ENCODE results near the gene ZNRD2. TPM values are rescaled to one million over a fixed set of nuclear protein-coding genes. Genes with fewer than 3 reads are reported as not detected.
"Not testable (repeated sequence)": the region's sequence is repeated elsewhere in the genome, so short reads cannot be mapped to it uniquely, and the experiment has no call there.

The ZNRD2 gene
- total RNA-seq, result 40.7 TPM
- polyA plus RNA-seq, result 38.0 TPM
- long read RNA-seq, donor 1, partial matches to known transcripts, result 0 of 1 reads
- long read RNA-seq, donor 1, other reads (novel, unspliced or antisense), result 0 of 1 reads
- long read RNA-seq, donor 2, result 0 reads
- long read RNA-seq, donor 3, transcript SSSCA1-204 (2 exons, 532 nt), result minor isoform, 9 of 62 reads
- long read RNA-seq, donor 3, transcript SSSCA1-206 (3 exons, 879 nt), result minor isoform, 10 of 62 reads
- long read RNA-seq, donor 3, transcript SSSCA1-201 (4 exons, 698 nt), result major isoform, 43 of 62 reads
- long read RNA-seq, donor 3, partial matches to known transcripts, result 0 of 62 reads
- long read RNA-seq, donor 3, other reads (novel, unspliced or antisense), result 0 of 62 reads
- long read RNA-seq, donor 4, transcript SSSCA1-206 (3 exons, 879 nt), result major isoform, 9 of 23 reads
- long read RNA-seq, donor 4, transcript SSSCA1-201 (4 exons, 698 nt), result minor isoform, 7 of 23 reads
- long read RNA-seq, donor 4, partial matches to known transcripts, result 6 of 23 reads
- long read RNA-seq, donor 4, other reads (novel, unspliced or antisense), result 0 of 23 reads
- long read RNA-seq, donor 5, transcript SSSCA1-201 (4 exons, 698 nt), result major isoform, 34 of 61 reads
- long read RNA-seq, donor 5, transcript SSSCA1-206 (3 exons, 879 nt), result minor isoform, 13 of 61 reads
- long read RNA-seq, donor 5, partial matches to known transcripts, result 10 of 61 reads
- long read RNA-seq, donor 5, other reads (novel, unspliced or antisense), result 0 of 61 reads
- long read RNA-seq, donor 6, transcript SSSCA1-206 (3 exons, 879 nt), result minor isoform, 12 of 32 reads
- long read RNA-seq, donor 6, transcript SSSCA1-201 (4 exons, 698 nt), result major isoform, 16 of 32 reads
- long read RNA-seq, donor 6, partial matches to known transcripts, result 0 of 32 reads
- long read RNA-seq, donor 6, other reads (novel, unspliced or antisense), result 0 of 32 reads
- long read RNA-seq, donor 7, transcript SSSCA1-201 (4 exons, 698 nt), result major isoform, 18 of 30 reads
- long read RNA-seq, donor 7, transcript SSSCA1-206 (3 exons, 879 nt), result minor isoform, 7 of 30 reads
- long read RNA-seq, donor 7, transcript SSSCA1-204 (2 exons, 532 nt), result minor isoform, 5 of 30 reads
- long read RNA-seq, donor 7, partial matches to known transcripts, result 0 of 30 reads
- long read RNA-seq, donor 7, other reads (novel, unspliced or antisense), result 0 of 30 reads
- long read RNA-seq, donor 8, transcript SSSCA1-206 (3 exons, 879 nt), result minor isoform, 5 of 14 reads
- long read RNA-seq, donor 8, transcript SSSCA1-201 (4 exons, 698 nt), result major isoform, 8 of 14 reads
- long read RNA-seq, donor 8, partial matches to known transcripts, result 0 of 14 reads
- long read RNA-seq, donor 8, other reads (novel, unspliced or antisense), result 0 of 14 reads
- long read RNA-seq, donor 9, transcript SSSCA1-201 (4 exons, 698 nt), result major isoform, 14 of 34 reads
- long read RNA-seq, donor 9, transcript SSSCA1-204 (2 exons, 532 nt), result minor isoform, 6 of 34 reads
- long read RNA-seq, donor 9, partial matches to known transcripts, result 11 of 34 reads
- long read RNA-seq, donor 9, other reads (novel, unspliced or antisense), result 0 of 34 reads
- long read RNA-seq, donor 10, transcript SSSCA1-201 (4 exons, 698 nt), result major isoform, 17 of 22 reads
- long read RNA-seq, donor 10, transcript SSSCA1-206 (3 exons, 879 nt), result minor isoform, 5 of 22 reads
- long read RNA-seq, donor 10, partial matches to known transcripts, result 0 of 22 reads
- long read RNA-seq, donor 10, other reads (novel, unspliced or antisense), result 0 of 22 reads

- H3K27ac ChIP-seq (ENCODE audit: low read depth in 1 of 2, low read length in 1 of 2), result peak within 1 kb of the TSS; percentile 93 to 98
- peaks cover 4 to 14% of the 10 kb centered on the region in 2 donors for H3K36me3 ChIP-seq (ENCODE audit: control insufficient read depth in 2 of 2, insufficient read depth in 2 of 2, low read length in 1 of 2)
- H3K9me3 ChIP-seq (ENCODE audit: control insufficient read depth in 2 of 2, insufficient read depth in 1 of 2, low read length in 1 of 2), result no peaks in the 10 kb centered on the region
- DNase-seq (ENCODE audit: low read depth in 6 of 9, low spot score in 9 of 9), result peak; percentile 91 to 98 (median 95)
- under 1% methylated on average over 89 of the region's 89 CpGs for WGBS
- peak within 1 kb of the TSS; percentile 80 to 84 for H3K4me3 ChIP-seq (ENCODE audit: low read length in 2 of 2)
- no peaks in the 10 kb centered on the region for H3K27me3 ChIP-seq (ENCODE audit: control insufficient read depth in 2 of 2, insufficient read depth in 1 of 2, low read length in 1 of 2)
- peaks cover 37 to 69% of the 10 kb centered on the region in 2 donors for H3K4me1 ChIP-seq (ENCODE audit: control insufficient read depth in 2 of 2, insufficient read depth in 2 of 2, low read length in 2 of 2)
Measured at GRCh38 chr11:65569973-65570918, at the start of gene ZNRD2. TSS of gene ZNRD2 (plus strand) at chr11:65570477. CDS start at chr11:65570492, 15 bp downstream.

- peak in 2 of 9 donors; percentile 9 to 59 for DNase-seq (ENCODE audit: low read depth in 6 of 9, low spot score in 9 of 9)
- H3K27ac ChIP-seq (ENCODE audit: low read depth in 1 of 2, low read length in 1 of 2), result peak overlapping the region; percentile 67 to 69
- H3K36me3 ChIP-seq (ENCODE audit: control insufficient read depth in 2 of 2, insufficient read depth in 2 of 2, low read length in 1 of 2); H3K4me3 ChIP-seq (ENCODE audit: low read length in 2 of 2); H3K27me3 ChIP-seq (ENCODE audit: control insufficient read depth in 2 of 2, insufficient read depth in 1 of 2, low read length in 1 of 2); H3K9me3 ChIP-seq (ENCODE audit: control insufficient read depth in 2 of 2, insufficient read depth in 1 of 2, low read length in 1 of 2): not testable (repeated sequence)
- H3K4me1 ChIP-seq (ENCODE audit: control insufficient read depth in 2 of 2, insufficient read depth in 2 of 2, low read length in 2 of 2), result peaks cover 21 to 44% of the 10 kb centered on the region in 2 donors
- 73% methylated on average over 20 of the region's 20 CpGs for WGBS
Measured at GRCh38 chr11:65521777-65522521, 48.3 kb upstream of the ZNRD2 start.

GRCh38 chr11:65522718-65523630, 47.3 kb upstream of the ZNRD2 start:
- peaks cover 21 to 44% of the 10 kb centered on the region in 2 donors for H3K4me1 ChIP-seq (ENCODE audit: control insufficient read depth in 2 of 2, insufficient read depth in 2 of 2, low read length in 2 of 2)
- H3K27me3 ChIP-seq (ENCODE audit: control insufficient read depth in 2 of 2, insufficient read depth in 1 of 2, low read length in 1 of 2); H3K9me3 ChIP-seq (ENCODE audit: control insufficient read depth in 2 of 2, insufficient read depth in 1 of 2, low read length in 1 of 2): not testable (repeated sequence)
- peak overlapping the region; percentile 81 to 91 for H3K27ac ChIP-seq (ENCODE audit: low read depth in 1 of 2, low read length in 1 of 2)
- DNase-seq (ENCODE audit: low read depth in 6 of 9, low spot score in 9 of 9), result peak in 5 of 9 donors; percentile 30 to 80 (median 56)
- H3K4me3 ChIP-seq (ENCODE audit: low read length in 2 of 2), result peak overlapping the region; percentile 3 to 26
- H3K36me3 ChIP-seq (ENCODE audit: control insufficient read depth in 2 of 2, insufficient read depth in 2 of 2, low read length in 1 of 2), result peaks cover 9 to 13% of the 10 kb centered on the region in 2 donors
- WGBS, result 12% methylated on average over 18 of the region's 18 CpGs

GRCh38 chr11:65523631-65523968, 46.7 kb upstream of the ZNRD2 start:
- not testable (repeated sequence) for H3K9me3 ChIP-seq (ENCODE audit: control insufficient read depth in 2 of 2, insufficient read depth in 1 of 2, low read length in 1 of 2); DNase-seq (ENCODE audit: low read depth in 6 of 9, low spot score in 9 of 9); H3K4me3 ChIP-seq (ENCODE audit: low read length in 2 of 2); H3K27me3 ChIP-seq (ENCODE audit: control insufficient read depth in 2 of 2, insufficient read depth in 1 of 2, low read length in 1 of 2)
- 72% methylated on average over 7 of the region's 7 CpGs for WGBS
- Histone ChIP-seq H3K36me3 (ENCODE audit: control insufficient read depth in 2 of 2, insufficient read depth in 2 of 2, low read length in 1 of 2) (peaks cover 9 to 13% of the 10 kb centered on the region in 2 donors), H3K4me1 (ENCODE audit: control insufficient read depth in 2 of 2, insufficient read depth in 2 of 2, low read length in 2 of 2) (peaks cover 21 to 44% of the 10 kb centered on the region in 2 donors), H3K27ac (ENCODE audit: low read depth in 1 of 2, low read length in 1 of 2) (peak overlapping the region; percentile 81 to 91)

- H3K27ac ChIP-seq (ENCODE audit: low read depth in 1 of 2, low read length in 1 of 2), result peak overlapping the region; percentile 81 to 91
- H3K36me3 ChIP-seq (ENCODE audit: control insufficient read depth in 2 of 2, insufficient read depth in 2 of 2, low read length in 1 of 2), result peaks cover 13 to 16% of the 10 kb centered on the region in 2 donors
- no peak for DNase-seq (ENCODE audit: low read depth in 6 of 9, low spot score in 9 of 9)
- 73% methylated on average over 12 of the region's 12 CpGs for WGBS
- no peaks in the 10 kb centered on the region for H3K9me3 ChIP-seq (ENCODE audit: control insufficient read depth in 2 of 2, insufficient read depth in 1 of 2, low read length in 1 of 2)
- H3K27me3 ChIP-seq (ENCODE audit: control insufficient read depth in 2 of 2, insufficient read depth in 1 of 2, low read length in 1 of 2), result no peaks in the 10 kb centered on the region
- peak overlapping the region; percentile 4 to 47 for H3K4me3 ChIP-seq (ENCODE audit: low read length in 2 of 2)
- peaks cover 22 to 46% of the 10 kb centered on the region in 2 donors for H3K4me1 ChIP-seq (ENCODE audit: control insufficient read depth in 2 of 2, insufficient read depth in 2 of 2, low read length in 2 of 2)
Measured at GRCh38 chr11:65524014-65524740, 46.1 kb upstream of the ZNRD2 start.

- Histone ChIP-seq H3K4me3 (ENCODE audit: low read length in 2 of 2) (peak within 1 kb of the TSS; percentile 68 to 98), H3K9me3 (ENCODE audit: control insufficient read depth in 2 of 2, insufficient read depth in 1 of 2, low read length in 1 of 2) (no peaks in the 10 kb centered on the region), H3K27ac (ENCODE audit: low read depth in 1 of 2, low read length in 1 of 2) (peak within 1 kb of the TSS; percentile 81 to 91), H3K36me3 (ENCODE audit: control insufficient read depth in 2 of 2, insufficient read depth in 2 of 2, low read length in 1 of 2) (peaks cover 19 to 21% of the 10 kb centered on the region in 2 donors), H3K4me1 (ENCODE audit: control insufficient read depth in 2 of 2, insufficient read depth in 2 of 2, low read length in 2 of 2) (peaks cover 27 to 54% of the 10 kb centered on the region in 2 donors), H3K27me3 (ENCODE audit: control insufficient read depth in 2 of 2, insufficient read depth in 1 of 2, low read length in 1 of 2) (no peaks in the 10 kb centered on the region)
- peak in 5 of 9 donors; percentile 59 to 85 (median 68) for DNase-seq (ENCODE audit: low read depth in 6 of 9, low spot score in 9 of 9)
- WGBS, result under 1% methylated on average over 81 of the region's 82 CpGs
Measured at GRCh38 chr11:65524741-65525545, 45.3 kb upstream of the ZNRD2 start, which contains the start of gene SCYL1. TSS of gene SCYL1 (plus strand) at chr11:65525083. CDS start at chr11:65525154, 71 bp downstream.
